IMR-90 (cell line): ENCODE results near the gene LCK. TPM values are rescaled to one million over a fixed set of nuclear protein-coding genes. Genes with fewer than 3 reads are reported as not detected.

Experiments used
- ATAC-seq: fragments of 200-7000 bp; cut with Tn5 transposase; 2 replicates; pipeline ENCODE4 v1.9.1; 2020; ENCODE audit warnings: low read depth, mild to moderate bottlenecking, moderate library complexity
- BruUV-seq: library from RNA; stranded (reverse); fragments of 400-500 nt; replicated peaks from 2 replicates; lab custom pipeline; 2021; lab: Mats Ljungman, UMichigan
- CTCF ChIA-PET: fragments of 300-600 bp; formaldehyde crosslinking; extraction: SDS; loops from one replicate; lab custom pipeline; 2021; ENCODE audit warnings: antibody characterized with exemption; lab: Yijun Ruan, JAX
- POLR2A ChIA-PET: fragments of 300-600 bp; sonication (Branson Sonifier 250); formaldehyde crosslinking; loops from one replicate; lab custom pipeline; 2022; ENCODE audit warnings: antibody characterized with exemption; ENCODE audit not compliant: unreplicated experiment; lab: Charles Lee
- DNase-seq: peaks from one replicate; pipeline ENCODE4 v3.0.0; 2013
- H2AFZ ChIP-seq: replicated peaks from 2 replicates; pipeline ENCODE3; 2013; ENCODE audit warnings: low read length, mild to moderate bottlenecking; ENCODE audit not compliant: poor library complexity
- H2AK5ac ChIP-seq: 2 replicates; pipeline ENCODE4 v1.6.1; 2013; ENCODE audit warnings: low read depth, low read length, inconsistent platforms
- H2AK9ac ChIP-seq: replicated peaks from 2 replicates; pipeline ENCODE3; 2013; ENCODE audit warnings: mild to moderate bottlenecking, low read depth, low read length, moderate library complexity; ENCODE audit not compliant: poor library complexity
- H2BK120ac ChIP-seq: 2 replicates; pipeline ENCODE4 v1.6.1; 2013; ENCODE audit warnings: low read depth, low read length, inconsistent platforms
- H2BK15ac ChIP-seq: 3 replicates; pipeline ENCODE4 v1.6.1; 2013; ENCODE audit warnings: low read depth, low read length, inconsistent platforms
- H2BK20ac ChIP-seq: 2 replicates; pipeline ENCODE4 v1.6.1; 2013; ENCODE audit warnings: low read depth, mild to moderate bottlenecking, inconsistent platforms, low read length, moderate library complexity
- H2BK5ac ChIP-seq: 2 replicates; pipeline ENCODE4 v1.6.1; 2013; ENCODE audit warnings: mild to moderate bottlenecking, low read depth, low read length, inconsistent platforms; ENCODE audit not compliant: poor library complexity, severe bottlenecking
- H3K14ac ChIP-seq: replicated peaks from 2 replicates; pipeline ENCODE4 v1.6.1; 2013; ENCODE audit warnings: low read depth, low read length, inconsistent platforms
- H3K18ac ChIP-seq: 2 replicates; pipeline ENCODE4 v1.6.1; 2013; ENCODE audit warnings: low read depth, low read length, control low read depth
- H3K23ac ChIP-seq: 2 replicates; pipeline ENCODE4 v1.6.1; 2013; ENCODE audit warnings: low read depth, low read length, inconsistent platforms
- H3K27ac ChIP-seq: 2 replicates; pipeline ENCODE4 v1.5.1; 2013; ENCODE audit warnings: mild to moderate bottlenecking, control low read depth, low read length; ENCODE audit not compliant: insufficient read depth
- H3K27me3 ChIP-seq: 2 replicates; pipeline ENCODE4 v1.6.1; 2013; ENCODE audit warnings: low read length; ENCODE audit not compliant: control insufficient read depth, insufficient read depth
- H3K36me3 ChIP-seq: 2 replicates; pipeline ENCODE4 v1.6.1; 2013; ENCODE audit warnings: low read length, mixed read lengths; ENCODE audit not compliant: control insufficient read depth, insufficient read depth
- H3K4ac ChIP-seq: 2 replicates; pipeline ENCODE4 v1.6.1; 2013; ENCODE audit warnings: low read depth, low read length, inconsistent platforms
- H3K4me1 ChIP-seq: 2 replicates; pipeline ENCODE4 v1.6.1; 2013; ENCODE audit warnings: low read length, mixed read lengths; ENCODE audit not compliant: control insufficient read depth, insufficient read depth
- H3K4me2 ChIP-seq: 2 replicates; pipeline ENCODE4 v1.6.1; 2013; ENCODE audit warnings: low read depth, mild to moderate bottlenecking, control low read depth, low read length, moderate library complexity
- H3K4me3 ChIP-seq: 2 replicates; pipeline ENCODE4 v1.5.1; 2013; ENCODE audit warnings: low read depth, mild to moderate bottlenecking, control low read depth, low read length, moderate library complexity; ENCODE audit not compliant: insufficient read depth
- H3K56ac ChIP-seq: 2 replicates; pipeline ENCODE4 v1.6.1; 2013; ENCODE audit warnings: low read length, inconsistent platforms; ENCODE audit not compliant: insufficient read depth; ENCODE audit errors: extremely low read depth
- H3K79me1 ChIP-seq, 2 experiments: 2 replicates each; pipeline ENCODE4 v1.6.1; 2013; ENCODE audit warnings: low read length in 2 of 2, inconsistent platforms in 1 of 2, low read depth in 1 of 2
- H3K9ac ChIP-seq: 2 replicates; pipeline ENCODE4 v1.6.1; 2013; ENCODE audit warnings: low read depth, low read length, control low read depth
- H3K9me1 ChIP-seq: 2 replicates; pipeline ENCODE4 v1.6.1; 2013; ENCODE audit warnings: low read length, inconsistent platforms; ENCODE audit not compliant: insufficient read depth
- H3K9me3 ChIP-seq: 2 replicates; pipeline ENCODE4 v1.6.1; 2013; ENCODE audit warnings: low read length; ENCODE audit not compliant: control insufficient read depth, insufficient read depth
- H4K20me1 ChIP-seq: 2 replicates; pipeline ENCODE4 v1.6.1; 2013; ENCODE audit warnings: low read length, inconsistent platforms; ENCODE audit not compliant: insufficient read depth
- H4K5ac ChIP-seq: 2 replicates; pipeline ENCODE4 v1.6.1; 2013; ENCODE audit warnings: mild to moderate bottlenecking, low read depth, low read length, control low read depth
- H4K8ac ChIP-seq, 2 experiments: 2 replicates each; pipeline ENCODE4 v1.6.1; 2013; ENCODE audit warnings: low read depth in 2 of 2, low read length in 2 of 2, control low read depth in 1 of 2, inconsistent platforms in 1 of 2
- H4K91ac ChIP-seq: 2 replicates; pipeline ENCODE4 v1.6.1; 2013; ENCODE audit warnings: low read depth, low read length, inconsistent platforms; ENCODE audit not compliant: insufficient read depth
- BHLHE40 ChIP-seq: fragments of 150-350 bp; IDR thresholded peaks from 2 replicates; pipeline ENCODE4 v1.6.1; 2016; ENCODE audit warnings: mild to moderate bottlenecking, low read depth, low read length
- CHD1 ChIP-seq: IDR thresholded peaks from 2 replicates; pipeline ENCODE4 v1.6.1; 2012; ENCODE audit warnings: low read depth, low read length, improper control_type of control experiment
- MAFK ChIP-seq: IDR thresholded peaks from 2 replicates; pipeline ENCODE4 v1.6.1; 2012; ENCODE audit warnings: low read depth, low read length, improper control_type of control experiment
- MAZ ChIP-seq: IDR thresholded peaks from 2 replicates; pipeline ENCODE4 v1.6.1; 2012; ENCODE audit warnings: low read depth, mild to moderate bottlenecking, low read length, improper control_type of control experiment, moderate library complexity, borderline replicate concordance
- MXI1 ChIP-seq: IDR thresholded peaks from 2 replicates; pipeline ENCODE4 v1.6.1; 2012; ENCODE audit warnings: low read depth, mild to moderate bottlenecking, low read length, moderate library complexity, borderline replicate concordance
- POLR2A ChIP-seq: IDR thresholded peaks from 2 replicates; pipeline ENCODE4 v1.6.1; 2012; ENCODE audit warnings: mild to moderate bottlenecking, low read depth, low read length
- RFX5 ChIP-seq: IDR thresholded peaks from 2 replicates; pipeline ENCODE4 v1.8.0; 2012; ENCODE audit warnings: low read depth, mild to moderate bottlenecking, low read length, moderate library complexity
- SMC3 ChIP-seq: fragments of 150-350 bp; IDR thresholded peaks from 2 replicates; pipeline ENCODE4 v1.6.1; 2016; ENCODE audit warnings: low read depth, mild to moderate bottlenecking, antibody characterized with exemption, low read length, moderate library complexity
- WGBS, 2 experiments: methylation state at CpG; one replicate each; pipeline versions ENCODE4 v1.1.5 to v1.1.7; 2013; ENCODE audit warnings: missing lambda C conversion rate in 2 of 2; ENCODE audit not compliant: insufficient read length in 1 of 2; ENCODE audit errors: extremely low coverage in 2 of 2; 5-methylcytosine and 5-hydroxymethylcytosine counted together
- dilution Hi-C: fragments of 300-500 bp; cut with HindIII; formaldehyde crosslinking; loops from one replicate; pipeline ENCODE4 v1.14.3; 2018; ENCODE audit warnings: low sequenced_read_pairs; ENCODE audit not compliant: unreplicated experiment
- in situ Hi-C: fragments of 300-500 bp; cut with MboI; formaldehyde crosslinking; loops from 3 replicates; pipeline ENCODE4 v1.14.3; 2019; ENCODE audit warnings: low sequenced_read_pairs, inconsistent platforms, mixed read lengths
- intact Hi-C: fragments of 100-400 bp; cut with micrococcal nuclease; formaldehyde crosslinking; loops from 2 replicates; pipeline ENCODE4 v1.10.0; 2022
- polyA plus RNA-seq, 3 experiments: library from polyadenylated mRNA; depleted of rRNA; stranded (reverse); fragments of >200 nt; gene quantifications; 2 replicates each; pipeline ENCODE4 v1.2.3, GENCODE V29; 2012; ENCODE audit warnings: low replicate concordance in 1 of 3
- total RNA-seq: library from RNA; depleted of rRNA; stranded (reverse); fragments of >200 nt; gene quantifications from 2 replicates; pipeline ENCODE4 v1.2.3, GENCODE V29; 2012
- TF ChIP-seq, protein P1 (sequence below): fragments of 150-350 bp; IDR thresholded peaks from 2 replicates; pipeline ENCODE4 v1.6.1; 2017; ENCODE audit warnings: mild to moderate bottlenecking, antibody characterized with exemption, low read length, low read depth
- TF ChIP-seq, protein P2 (sequence below): fragments of 150-350 bp; IDR thresholded peaks from 2 replicates; pipeline ENCODE4 v1.6.1; 2016; ENCODE audit warnings: low read depth, mild to moderate bottlenecking, low read length, moderate library complexity, borderline replicate concordance

The LCK gene
- total and polyA plus RNA-seq, 2 of the 4 experiments (the other 2 are of a cell fraction), result not detected

- Histone ChIP-seq H4K5ac (peak within 1 kb of the TSS; percentile 92), H3K4me3 (peak within 1 kb of the TSS; percentile 98), H2BK15ac (peak within 1 kb of the TSS; percentile 70; the same call in 2 of the 3 replicates), H3K27ac (peak within 1 kb of the TSS; percentile 87), H2AFZ (peak within 1 kb of the TSS; percentile 94), H3K9me3 (no peaks in the 10 kb centered on the region), H2AK5ac (peak within 1 kb of the TSS; percentile 91), H2BK5ac (peak within 1 kb of the TSS; percentile 82), H3K79me1 (peaks cover 22 to 47% of the 10 kb centered on the region in 2 experiments; a peak in 3 of 4 replicates), H3K36me3 (no peaks in the 10 kb centered on the region), H2AK9ac (peak within 1 kb of the TSS; percentile 100), H4K20me1 (peaks cover 13% of the 10 kb centered on the region; the same call in 1 of the 2 replicates), H3K4me2 (peak within 1 kb of the TSS; percentile 82), H3K27me3 (no peaks in the 10 kb centered on the region), H3K56ac (peak within 1 kb of the TSS; percentile 80), H4K91ac (peak within 1 kb of the TSS; percentile 85), H2BK120ac (peak within 1 kb of the TSS; percentile 73), H3K4ac (peak within 1 kb of the TSS; percentile 93), H3K18ac (peak within 1 kb of the TSS; percentile 81), H2BK20ac (peak within 1 kb of the TSS; percentile 54), H3K14ac (peak within 1 kb of the TSS; percentile 97), H3K23ac (peak within 1 kb of the TSS; percentile 96), H3K9ac (peak within 1 kb of the TSS; percentile 88), H3K9me1 (peaks cover 10% of the 10 kb centered on the region; the same call in 1 of the 2 replicates), H4K8ac (peak within 1 kb of the TSS; percentile 98), H3K4me1 (0 out of 2 replicates have a peak, but pooled peaks cover 2% of the 10 kb centered on the region)
- ATAC-seq (peak; percentile 99), DNase-seq (peak; percentile 91)
- 1% methylated on average over 46 of the region's 67 CpGs; no CpG with 5 or more reads in 1 of the 2 experiments for WGBS, 2 experiments
- TF ChIP-seq SMC3 (0 out of 2 replicates have a peak, but pooled peaks have one; percentile 1), BHLHE40 (peak; percentile 95), MXI1 (no peak), CHD1 (peak; percentile 89; the same call in 1 of the 2 replicates), MAFK (no peak), RFX5 (no peak), POLR2A (no peak; the same call in 1 of the 2 replicates), MAZ (peak; percentile 69; the same call in 1 of the 2 replicates)
- TF ChIP-seq, protein P1, sequence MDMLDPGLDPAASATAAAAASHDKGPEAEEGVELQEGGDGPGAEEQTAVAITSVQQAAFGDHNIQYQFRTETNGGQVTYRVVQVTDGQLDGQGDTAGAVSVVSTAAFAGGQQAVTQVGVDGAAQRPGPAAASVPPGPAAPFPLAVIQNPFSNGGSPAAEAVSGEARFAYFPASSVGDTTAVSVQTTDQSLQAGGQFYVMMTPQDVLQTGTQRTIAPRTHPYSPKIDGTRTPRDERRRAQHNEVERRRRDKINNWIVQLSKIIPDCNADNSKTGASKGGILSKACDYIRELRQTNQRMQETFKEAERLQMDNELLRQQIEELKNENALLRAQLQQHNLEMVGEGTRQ, result no peak
- TF ChIP-seq, protein P2, sequence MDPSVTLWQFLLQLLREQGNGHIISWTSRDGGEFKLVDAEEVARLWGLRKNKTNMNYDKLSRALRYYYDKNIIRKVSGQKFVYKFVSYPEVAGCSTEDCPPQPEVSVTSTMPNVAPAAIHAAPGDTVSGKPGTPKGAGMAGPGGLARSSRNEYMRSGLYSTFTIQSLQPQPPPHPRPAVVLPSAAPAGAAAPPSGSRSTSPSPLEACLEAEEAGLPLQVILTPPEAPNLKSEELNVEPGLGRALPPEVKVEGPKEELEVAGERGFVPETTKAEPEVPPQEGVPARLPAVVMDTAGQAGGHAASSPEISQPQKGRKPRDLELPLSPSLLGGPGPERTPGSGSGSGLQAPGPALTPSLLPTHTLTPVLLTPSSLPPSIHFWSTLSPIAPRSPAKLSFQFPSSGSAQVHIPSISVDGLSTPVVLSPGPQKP, result no peak
- dilution Hi-C loops (no loop called here), intact Hi-C loops (loop anchor here (2.0 to 5.0 kb wide), 2 partner anchors 19 to 70 kb away; partner anchors contain the start of genes EIF3I and TMEM234), in situ Hi-C loops (no loop called here)
- ChIA-PET POLR2A (no interaction called here), CTCF (interaction anchor here (0.8 kb wide), 2 partner anchors 43 to 271 kb away, joined by 3 to 4 read pairs; no protein-coding TSS in a partner anchor)
- no TSS peak for BruUV-seq
These were observed 40.9 kb downstream of the LCK start, which contains the start of gene HDAC1 for GRCh38 chr1:32291708-32292538. Gene HDAC1 (plus strand): TSS chr1:32292083. CDS start chr1:32292170, 87 bp downstream.
